Gastroesophageal sphincter (tissue), 4 donors: ENCODE data around the gene CCDC146. TPM values are rescaled to one million over a fixed set of nuclear protein-coding genes. Genes with fewer than 3 reads are reported as not detected.

ENCODE experiments used
- ATAC-seq: fragments of 150-250 bp; one replicate; pipeline ENCODE4 v1.9.1; 2016; ENCODE audit warnings: mild to moderate bottlenecking, moderate library complexity
- H3K27ac ChIP-seq, 4 donors: fragments of 200-600 bp; sonication (generic) in 3 of 4; 1 replicate in 3 of 4; 2 replicates in 1 of 4; pipeline ENCODE4 v1.5.1; 2016 to 2019
- H3K27me3 ChIP-seq: fragments of 200-600 bp; sonication (generic); one replicate; pipeline ENCODE4 v1.5.1; 2019
- H3K36me3 ChIP-seq, 2 donors: fragments of 200-600 bp; sonication (generic); one replicate each; pipeline ENCODE4 v1.5.1; 2019; ENCODE audit warnings: control low read depth in 1 of 2
- H3K4me1 ChIP-seq, 3 donors: fragments of 200-600 bp; sonication (generic); 1 replicate in 2 of 3; 2 replicates in 1 of 3; pipeline ENCODE4 v1.5.1; 2016 to 2019; ENCODE audit warnings: control low read depth in 2 of 3
- H3K4me3 ChIP-seq, 2 donors: fragments of 200-600 bp; sonication (generic); one replicate each; pipeline ENCODE4 v1.5.1; 2019; ENCODE audit warnings: mild to moderate bottlenecking in 1 of 2, moderate library complexity in 1 of 2
- H3K9me3 ChIP-seq, 3 donors: fragments of 200-600 bp; sonication (generic); one replicate each; pipeline ENCODE4 v1.5.1; 2017 to 2019; ENCODE audit warnings: control low read depth in 2 of 3
- EP300 ChIP-seq: sonication (generic); formaldehyde crosslinking; IDR thresholded peaks from one replicate; pipeline ENCODE4 v1.6.1; 2017; ENCODE audit warnings: antibody characterized with exemption, mild to moderate bottlenecking
- POLR2A ChIP-seq, 2 donors: fragments of 450-650 bp; IDR thresholded peaks; one replicate each; pipeline ENCODE4 v1.6.1; 2017; ENCODE audit warnings: antibody characterized with exemption in 2 of 2, mild to moderate bottlenecking in 2 of 2, moderate library complexity in 1 of 2
- POLR2AphosphoS5 ChIP-seq: sonication (generic); formaldehyde crosslinking; IDR thresholded peaks from one replicate; pipeline ENCODE4 v1.6.1; 2017; ENCODE audit warnings: antibody characterized with exemption
- WGBS, 2 donors: methylation state at CpG; one replicate each; pipeline ENCODE4 v1.1.5; 2018; ENCODE audit warnings: low coverage in 1 of 2; 5-methylcytosine and 5-hydroxymethylcytosine counted together
- total RNA-seq, 4 donors: library from RNA; depleted of rRNA; stranded (reverse); fragments of >200 nt; gene quantifications; one replicate each; pipeline ENCODE4 v1.1.0, GENCODE V29; 2016
- TF ChIP-seq, protein P1 (sequence below), 4 experiments: fragments of 200-600 bp in 2 of 4; fragments of 450-650 bp in 2 of 4; sonication (generic) in 1 of 4; IDR thresholded peaks; one replicate each; pipeline ENCODE4 v1.5.1; 2017 to 2019; ENCODE audit warnings: antibody characterized with exemption in 4 of 4, mild to moderate bottlenecking in 2 of 4, moderate library complexity in 2 of 4

CCDC146 gene
- total RNA-seq, 4 donors from 2014 or later = 8.7 to 29.3 (median 20.1) TPM

DNA sequence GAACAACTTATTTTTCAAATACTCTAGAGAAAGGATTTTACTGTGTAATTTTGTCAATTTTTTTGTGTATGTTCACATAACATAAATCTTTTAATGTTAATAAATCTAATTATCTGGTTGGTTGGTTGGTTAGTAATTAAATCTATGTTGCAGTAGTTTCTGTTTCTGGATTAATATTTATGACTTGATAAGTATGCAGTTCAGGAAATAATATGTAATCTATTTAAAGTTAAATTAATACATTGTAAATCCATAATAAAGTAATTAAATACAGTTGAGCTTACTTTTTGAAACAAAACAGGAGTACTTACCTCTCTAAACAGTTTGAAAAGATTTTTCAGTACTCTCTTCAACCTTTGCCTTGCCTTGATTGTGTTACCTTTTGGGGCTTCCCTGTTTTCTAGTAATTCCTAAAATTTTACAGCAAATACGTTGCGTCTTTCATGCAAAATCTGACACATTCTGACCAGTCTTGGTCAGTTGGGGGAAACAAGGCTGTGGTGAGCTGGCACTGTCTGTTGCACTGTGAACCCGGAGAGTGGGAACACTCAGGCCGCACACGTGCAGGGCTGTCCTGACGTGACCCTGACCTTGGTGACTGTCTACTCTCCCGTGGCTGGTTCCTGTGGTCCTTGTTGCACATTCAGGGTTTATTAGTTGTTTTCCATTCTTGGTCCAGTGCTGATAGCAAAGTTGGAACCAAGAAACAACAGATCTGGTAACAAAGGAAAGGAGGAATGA is 122.8 kb downstream of the CCDC146 start:
- WGBS, 2 donors = 38 to 47% methylated on average over 7 of the region's 7 CpGs
- H3K4me1 ChIP-seq = peaks cover 4 to 56% (median 13%) of the 10 kb centered on the region in 3 donors
- peak overlapping the region; percentile 50 to 95 (median 83) for H3K27ac ChIP-seq
- H3K4me3 ChIP-seq = no peak overlapping the region
- TF ChIP-seq EP300 = no peak
- TF ChIP-seq POLR2A (IDR thresholded peaks at IDR 0.05) = no peak
- TF ChIP-seq, protein P1, sequence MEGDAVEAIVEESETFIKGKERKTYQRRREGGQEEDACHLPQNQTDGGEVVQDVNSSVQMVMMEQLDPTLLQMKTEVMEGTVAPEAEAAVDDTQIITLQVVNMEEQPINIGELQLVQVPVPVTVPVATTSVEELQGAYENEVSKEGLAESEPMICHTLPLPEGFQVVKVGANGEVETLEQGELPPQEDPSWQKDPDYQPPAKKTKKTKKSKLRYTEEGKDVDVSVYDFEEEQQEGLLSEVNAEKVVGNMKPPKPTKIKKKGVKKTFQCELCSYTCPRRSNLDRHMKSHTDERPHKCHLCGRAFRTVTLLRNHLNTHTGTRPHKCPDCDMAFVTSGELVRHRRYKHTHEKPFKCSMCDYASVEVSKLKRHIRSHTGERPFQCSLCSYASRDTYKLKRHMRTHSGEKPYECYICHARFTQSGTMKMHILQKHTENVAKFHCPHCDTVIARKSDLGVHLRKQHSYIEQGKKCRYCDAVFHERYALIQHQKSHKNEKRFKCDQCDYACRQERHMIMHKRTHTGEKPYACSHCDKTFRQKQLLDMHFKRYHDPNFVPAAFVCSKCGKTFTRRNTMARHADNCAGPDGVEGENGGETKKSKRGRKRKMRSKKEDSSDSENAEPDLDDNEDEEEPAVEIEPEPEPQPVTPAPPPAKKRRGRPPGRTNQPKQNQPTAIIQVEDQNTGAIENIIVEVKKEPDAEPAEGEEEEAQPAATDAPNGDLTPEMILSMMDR (IDR thresholded peaks at IDR 0.05) = no peak
- no peak for TF ChIP-seq POLR2AphosphoS5
- no peaks in the 10 kb centered on the region for H3K9me3 ChIP-seq
- peak; percentile 52 for ATAC-seq
- H3K36me3 ChIP-seq = peaks cover 0 to 4% of the 10 kb centered on the region in 2 donors
- no peaks in the 10 kb centered on the region for H3K27me3 ChIP-seq

DNA sequence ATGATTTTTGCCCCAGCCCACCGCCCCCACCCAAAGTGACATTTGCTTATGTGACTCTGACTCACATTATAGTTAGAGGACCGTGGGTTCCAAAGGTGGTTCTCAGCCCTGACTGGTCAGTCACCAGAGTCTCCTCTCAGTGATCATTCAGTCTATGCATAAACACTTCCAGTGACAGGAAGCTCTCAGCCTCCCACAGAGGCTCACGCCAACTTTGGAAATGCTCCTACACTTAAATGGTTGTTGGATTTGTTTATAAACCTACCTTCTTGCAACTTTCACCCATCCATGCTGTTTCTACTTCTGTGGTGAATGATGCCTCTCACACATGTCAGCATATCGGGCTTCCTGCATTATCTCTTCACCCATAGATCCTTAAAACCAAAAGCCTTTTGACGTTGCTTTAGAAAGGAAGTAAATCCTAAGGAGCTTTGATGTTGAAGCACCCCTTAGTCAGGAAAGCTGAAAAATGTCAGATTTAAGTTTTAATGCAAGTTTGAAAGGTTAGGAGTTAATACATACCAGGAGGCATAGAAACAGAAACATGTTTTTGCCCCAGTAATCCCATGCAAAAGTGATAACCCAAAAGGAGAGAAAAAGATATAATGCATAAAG is 123.7 kb downstream of the CCDC146 start:
- peaks cover 0 to 4% of the 10 kb centered on the region in 2 donors for H3K36me3 ChIP-seq
- no peaks in the 10 kb centered on the region for H3K9me3 ChIP-seq
- no peak for ATAC-seq
- H3K4me3 ChIP-seq = no peak overlapping the region
- peaks cover 4 to 56% (median 13%) of the 10 kb centered on the region in 3 donors for H3K4me1 ChIP-seq
- WGBS, 2 donors = 0 to 35% methylated on average over 1 to 5 of the region's 5 CpGs
- H3K27ac ChIP-seq = peak overlapping the region; percentile 55 to 85 (median 74)
- no peaks in the 10 kb centered on the region for H3K27me3 ChIP-seq
- TF ChIP-seq, protein P1 (IDR thresholded peaks at IDR 0.05) = no peak
- TF ChIP-seq POLR2AphosphoS5 (no peak), EP300 (no peak), POLR2A (IDR thresholded peaks at IDR 0.05) (no peak)

DNA sequence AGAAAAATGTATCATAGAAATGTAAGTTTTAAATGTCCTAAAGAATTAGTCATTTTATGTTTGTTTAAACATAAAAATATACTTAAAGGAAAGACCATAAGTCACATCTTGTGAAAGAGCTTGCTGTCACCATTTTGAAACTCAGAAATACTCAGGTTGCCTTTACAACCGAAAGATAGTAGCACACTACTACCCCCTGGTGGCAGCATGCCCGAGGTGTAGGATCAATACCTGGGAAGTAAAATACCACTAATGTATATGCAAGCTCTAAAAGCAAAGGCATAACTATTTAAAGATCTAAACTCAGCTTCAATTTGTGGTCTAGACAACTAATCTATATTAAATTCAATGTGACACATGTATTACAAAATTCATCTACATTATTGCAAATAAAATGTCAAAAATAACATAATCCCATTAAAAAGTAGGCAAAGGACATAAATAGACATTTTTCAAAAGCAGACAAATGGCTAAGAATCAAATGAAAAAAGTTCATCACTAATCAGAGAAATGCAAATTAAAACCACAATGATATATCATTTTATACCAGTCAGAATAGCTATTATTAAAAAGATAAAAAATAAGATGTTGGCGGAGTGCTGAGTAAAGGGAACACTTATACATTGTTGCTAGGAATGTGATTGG is 124.9 kb downstream of the CCDC146 start:
- peaks cover 0 to 4% of the 10 kb centered on the region in 2 donors for H3K36me3 ChIP-seq
- peak overlapping the region in 1 of 4 donors; percentile 81 for H3K27ac ChIP-seq
- no peaks in the 10 kb centered on the region for H3K27me3 ChIP-seq
- peaks cover 4 to 46% (median 10%) of the 10 kb centered on the region in 3 donors for H3K4me1 ChIP-seq
- H3K9me3 ChIP-seq = no peaks in the 10 kb centered on the region
- H3K4me3 ChIP-seq = no peak overlapping the region
- WGBS, 2 donors = 35 to 40% methylated on average over 3 of the region's 3 CpGs
- ATAC-seq = peak; percentile 53
- TF ChIP-seq POLR2A (IDR thresholded peaks at IDR 0.05) (no peak), POLR2AphosphoS5 (no peak), EP300 (no peak)
- TF ChIP-seq, protein P1 (IDR thresholded peaks at IDR 0.05) = peak; percentile 70 to 91 (median 78)

DNA sequence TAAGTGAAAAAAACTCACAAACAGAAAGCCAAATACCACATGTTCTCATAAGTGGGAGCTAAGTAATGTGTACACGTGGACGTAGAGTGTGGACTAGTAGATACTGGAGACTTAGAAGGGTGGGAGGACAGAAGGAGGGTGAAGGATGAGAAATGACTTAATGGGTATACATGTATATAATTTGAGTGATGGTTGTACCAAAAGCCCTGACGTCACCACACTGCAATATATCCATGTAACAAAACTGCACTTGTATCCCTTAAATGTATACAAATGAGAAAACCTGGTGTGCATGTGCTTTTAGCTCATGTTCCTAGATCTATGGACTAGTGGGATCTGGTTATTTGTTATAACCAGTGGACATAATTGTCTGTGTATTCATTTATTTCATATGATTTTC is 125.7 kb downstream of the CCDC146 start:
- WGBS, 2 donors = 68 to 73% methylated on average over 3 of the region's 3 CpGs
- no peak for ATAC-seq
- Histone ChIP-seq H3K27me3 (no peaks in the 10 kb centered on the region), H3K36me3 (peaks cover 0 to 4% of the 10 kb centered on the region in 2 donors), H3K27ac (no peak overlapping the region), H3K9me3 (no peaks in the 10 kb centered on the region), H3K4me3 (no peak overlapping the region), H3K4me1 (peaks cover 4 to 38% (median 10%) of the 10 kb centered on the region in 3 donors)
- TF ChIP-seq, protein P1 (IDR thresholded peaks at IDR 0.05) = no peak
- TF ChIP-seq POLR2A (IDR thresholded peaks at IDR 0.05) (no peak), POLR2AphosphoS5 (no peak), EP300 (no peak)
